SK-N-SH treated with all-trans-retinoic acid at 6 μM for 48 hours (cell line): ENCODE data around the gene LYRM1.
"Not testable (repeated sequence)": the region's sequence is repeated elsewhere in the genome, so short reads cannot be mapped to it uniquely, and the experiment has no call there.

Experiments used
- ATAC-seq: fragments of 200-7000 bp; cut with Tn5 transposase; 3 replicates; pipeline ENCODE4 v1.9.1; 2020; ENCODE audit warnings: mild to moderate bottlenecking, moderate library complexity
- CSDC2 ChIP-seq: fragments of 250-450 bp; sonication (Bioruptor Pico); IDR thresholded peaks from 2 replicates; pipeline ENCODE4 v1.5.0; 2020; ENCODE audit warnings: mild to moderate bottlenecking, moderate library complexity
- ESRRG ChIP-seq: fragments of 250-450 bp; sonication (Bioruptor Pico); IDR thresholded peaks from 2 replicates; pipeline ENCODE4 v1.6.1; 2021; ENCODE audit warnings: mild to moderate bottlenecking
- GLIS3 ChIP-seq: fragments of 250-450 bp; sonication (Bioruptor Pico); IDR thresholded peaks from 2 replicates; pipeline ENCODE4 v1.5.0; 2020; ENCODE audit warnings: mild to moderate bottlenecking, moderate library complexity
- OSR1 ChIP-seq: fragments of 250-450 bp; sonication (Bioruptor Pico); IDR thresholded peaks from 2 replicates; pipeline ENCODE4 v1.8.0; 2022; ENCODE audit warnings: moderate library complexity, mild to moderate bottlenecking, inconsistent platforms
- PPARA ChIP-seq: fragments of 250-450 bp; sonication (Bioruptor Pico); IDR thresholded peaks from 2 replicates; pipeline ENCODE4 v1.5.0; 2020; ENCODE audit warnings: mild to moderate bottlenecking, borderline replicate concordance
- RARB ChIP-seq: fragments of 250-450 bp; sonication (Bioruptor Pico); IDR thresholded peaks from 2 replicates; pipeline ENCODE4 v1.8.0; 2021; ENCODE audit warnings: mild to moderate bottlenecking, moderate library complexity
- SNAI2 ChIP-seq: fragments of 250-450 bp; sonication (Bioruptor Pico); IDR thresholded peaks from 2 replicates; pipeline ENCODE4 v1.5.0; 2020; ENCODE audit warnings: mild to moderate bottlenecking, moderate library complexity
- TCF4 ChIP-seq: fragments of 250-450 bp; sonication (Bioruptor Pico); IDR thresholded peaks from 2 replicates; pipeline ENCODE4 v1.8.0; 2021; ENCODE audit warnings: mild to moderate bottlenecking, moderate library complexity, borderline replicate concordance
- TOX ChIP-seq: fragments of 250-450 bp; sonication (Bioruptor Pico); IDR thresholded peaks from 2 replicates; pipeline ENCODE4 v1.8.0; 2021; ENCODE audit warnings: mild to moderate bottlenecking, moderate library complexity, borderline replicate concordance
- ZFP3 ChIP-seq: fragments of 250-450 bp; sonication (Bioruptor Pico); IDR thresholded peaks from 2 replicates; pipeline ENCODE4 v1.5.0; 2020; ENCODE audit warnings: mild to moderate bottlenecking, moderate library complexity
- ZNF70 ChIP-seq: fragments of 450-650 bp; formaldehyde crosslinking; IDR thresholded peaks from 2 replicates; pipeline ENCODE4 v1.5.0; 2020; ENCODE audit warnings: mild to moderate bottlenecking, moderate library complexity
- TF ChIP-seq, protein P1 (sequence below): fragments of 250-450 bp; sonication (Bioruptor Pico); IDR thresholded peaks from 2 replicates; pipeline ENCODE4 v1.5.1; 2020; ENCODE audit warnings: low read depth, mild to moderate bottlenecking, moderate library complexity
- TF ChIP-seq, protein P2 (sequence below): fragments of 250-450 bp; sonication (Bioruptor Pico); IDR thresholded peaks from 2 replicates; pipeline ENCODE4 v1.8.0; 2020; ENCODE audit warnings: mild to moderate bottlenecking, moderate library complexity, borderline replicate concordance
- TF ChIP-seq, protein P3 (sequence below): fragments of 250-450 bp; sonication (Bioruptor Pico); IDR thresholded peaks from 2 replicates; pipeline ENCODE4 v1.8.0; 2021; ENCODE audit warnings: low read depth, mild to moderate bottlenecking, moderate library complexity, borderline replicate concordance
- TF ChIP-seq, protein P4 (sequence below): fragments of 250-450 bp; sonication (Bioruptor Pico); IDR thresholded peaks from 2 replicates; pipeline ENCODE4 v1.5.1; 2021; ENCODE audit warnings: mild to moderate bottlenecking, moderate library complexity

LYRM1 gene

DNA sequence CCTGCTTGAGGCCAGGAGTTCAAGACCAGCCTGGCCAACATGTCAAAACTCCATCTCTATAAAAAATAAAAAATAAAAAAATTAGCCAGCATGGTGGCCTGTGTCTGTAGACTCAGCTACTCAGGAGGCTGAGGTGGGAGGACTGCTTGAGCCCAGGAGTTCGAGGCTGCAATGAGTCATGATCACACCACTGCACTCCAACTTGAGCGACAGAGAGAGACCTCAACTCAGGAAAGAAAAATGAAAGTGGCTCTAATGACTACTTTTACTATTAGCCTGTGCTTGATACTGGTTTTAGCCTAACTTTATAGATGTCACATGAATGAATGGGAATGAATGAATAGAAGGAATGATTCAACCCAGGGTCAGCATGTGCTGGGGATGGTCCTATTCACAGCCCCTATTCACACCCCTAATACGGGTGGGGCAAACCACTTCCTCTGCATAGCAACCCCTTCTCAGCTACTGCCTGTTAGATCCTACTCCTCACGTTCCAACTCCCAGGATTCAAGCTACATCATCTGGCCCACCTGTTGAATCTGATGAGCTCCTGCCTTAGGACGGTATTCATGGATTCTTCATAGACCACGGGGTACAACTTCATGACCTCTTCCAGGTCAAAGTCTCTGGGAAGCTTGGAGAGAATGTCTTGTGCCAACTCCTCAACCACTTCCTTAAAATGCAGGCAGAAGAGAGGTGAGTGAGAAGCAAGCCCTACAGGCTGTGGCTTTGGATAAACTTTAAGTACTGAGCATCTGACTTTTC, 40.5 kb downstream of the LYRM1 start (continued):
- no peak for TF ChIP-seq GLIS3 (CRISPR knock-in tag)

DNA sequence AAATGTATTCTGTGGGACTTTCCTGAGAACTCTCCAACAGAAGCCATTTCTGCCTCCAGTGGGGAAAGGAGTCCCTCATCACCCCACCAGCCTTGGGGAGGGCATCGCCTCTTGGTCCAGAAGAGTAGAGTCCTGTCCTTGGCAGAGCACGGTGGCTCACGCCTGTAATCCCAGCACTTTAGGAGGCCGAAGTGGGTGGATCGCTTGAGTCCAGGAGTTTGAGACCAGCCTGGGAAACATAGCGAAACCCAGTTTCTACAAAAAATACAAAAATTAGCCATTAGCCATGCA, 41.0 kb downstream of the LYRM1 start:
- no peak for ATAC-seq
- no peak for TF ChIP-seq CSDC2
- TF ChIP-seq TOX: no peak
- TF ChIP-seq, protein P1, sequence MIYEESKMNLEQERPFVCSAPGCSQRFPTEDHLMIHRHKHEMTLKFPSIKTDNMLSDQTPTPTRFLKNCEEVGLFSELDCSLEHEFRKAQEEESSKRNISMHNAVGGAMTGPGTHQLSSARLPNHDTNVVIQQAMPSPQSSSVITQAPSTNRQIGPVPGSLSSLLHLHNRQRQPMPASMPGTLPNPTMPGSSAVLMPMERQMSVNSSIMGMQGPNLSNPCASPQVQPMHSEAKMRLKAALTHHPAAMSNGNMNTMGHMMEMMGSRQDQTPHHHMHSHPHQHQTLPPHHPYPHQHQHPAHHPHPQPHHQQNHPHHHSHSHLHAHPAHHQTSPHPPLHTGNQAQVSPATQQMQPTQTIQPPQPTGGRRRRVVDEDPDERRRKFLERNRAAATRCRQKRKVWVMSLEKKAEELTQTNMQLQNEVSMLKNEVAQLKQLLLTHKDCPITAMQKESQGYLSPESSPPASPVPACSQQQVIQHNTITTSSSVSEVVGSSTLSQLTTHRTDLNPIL: no peak
- TF ChIP-seq ESRRG (CRISPR knock-in tag): no peak
- TF ChIP-seq PPARA (CRISPR knock-in tag): no peak
- no peak for TF ChIP-seq ZNF70

DNA sequence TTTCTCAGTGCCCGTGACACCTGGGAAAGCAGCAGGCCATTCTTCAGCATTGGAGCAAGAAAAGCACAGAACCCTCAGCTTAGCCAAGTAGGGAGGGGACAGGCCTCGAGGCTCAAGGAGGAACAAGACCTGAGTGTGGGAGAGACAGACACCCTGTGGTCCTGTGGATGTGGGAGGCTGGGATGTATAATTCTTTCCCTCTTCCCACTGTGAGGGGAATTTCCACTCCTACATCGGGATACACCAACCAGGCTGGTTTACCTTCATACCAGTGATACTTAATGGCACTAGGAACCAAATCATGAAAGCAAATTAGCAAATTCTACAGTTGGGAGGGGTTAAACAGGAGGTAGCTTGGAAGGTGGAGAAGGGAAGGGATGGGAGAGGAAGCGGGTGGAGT, 41.7 kb downstream of the LYRM1 start:
- no peak for TF ChIP-seq TOX
- TF ChIP-seq, protein P2, sequence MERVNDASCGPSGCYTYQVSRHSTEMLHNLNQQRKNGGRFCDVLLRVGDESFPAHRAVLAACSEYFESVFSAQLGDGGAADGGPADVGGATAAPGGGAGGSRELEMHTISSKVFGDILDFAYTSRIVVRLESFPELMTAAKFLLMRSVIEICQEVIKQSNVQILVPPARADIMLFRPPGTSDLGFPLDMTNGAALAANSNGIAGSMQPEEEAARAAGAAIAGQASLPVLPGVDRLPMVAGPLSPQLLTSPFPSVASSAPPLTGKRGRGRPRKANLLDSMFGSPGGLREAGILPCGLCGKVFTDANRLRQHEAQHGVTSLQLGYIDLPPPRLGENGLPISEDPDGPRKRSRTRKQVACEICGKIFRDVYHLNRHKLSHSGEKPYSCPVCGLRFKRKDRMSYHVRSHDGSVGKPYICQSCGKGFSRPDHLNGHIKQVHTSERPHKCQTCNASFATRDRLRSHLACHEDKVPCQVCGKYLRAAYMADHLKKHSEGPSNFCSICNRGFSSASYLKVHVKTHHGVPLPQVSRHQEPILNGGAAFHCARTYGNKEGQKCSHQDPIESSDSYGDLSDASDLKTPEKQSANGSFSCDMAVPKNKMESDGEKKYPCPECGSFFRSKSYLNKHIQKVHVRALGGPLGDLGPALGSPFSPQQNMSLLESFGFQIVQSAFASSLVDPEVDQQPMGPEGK (CRISPR knock-in tag): no peak
- TF ChIP-seq, protein P3, sequence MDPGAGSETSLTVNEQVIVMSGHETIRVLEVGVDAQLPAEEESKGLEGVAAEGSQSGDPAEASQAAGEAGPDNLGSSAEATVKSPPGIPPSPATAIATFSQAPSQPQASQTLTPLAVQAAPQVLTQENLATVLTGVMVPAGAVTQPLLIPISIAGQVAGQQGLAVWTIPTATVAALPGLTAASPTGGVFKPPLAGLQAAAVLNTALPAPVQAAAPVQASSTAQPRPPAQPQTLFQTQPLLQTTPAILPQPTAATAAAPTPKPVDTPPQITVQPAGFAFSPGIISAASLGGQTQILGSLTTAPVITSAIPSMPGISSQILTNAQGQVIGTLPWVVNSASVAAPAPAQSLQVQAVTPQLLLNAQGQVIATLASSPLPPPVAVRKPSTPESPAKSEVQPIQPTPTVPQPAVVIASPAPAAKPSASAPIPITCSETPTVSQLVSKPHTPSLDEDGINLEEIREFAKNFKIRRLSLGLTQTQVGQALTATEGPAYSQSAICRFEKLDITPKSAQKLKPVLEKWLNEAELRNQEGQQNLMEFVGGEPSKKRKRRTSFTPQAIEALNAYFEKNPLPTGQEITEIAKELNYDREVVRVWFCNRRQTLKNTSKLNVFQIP (CRISPR knock-in tag): no peak
- no peak for TF ChIP-seq ZFP3 (CRISPR knock-in tag)
- TF ChIP-seq, protein P1: no peak
- no peak for ATAC-seq

DNA sequence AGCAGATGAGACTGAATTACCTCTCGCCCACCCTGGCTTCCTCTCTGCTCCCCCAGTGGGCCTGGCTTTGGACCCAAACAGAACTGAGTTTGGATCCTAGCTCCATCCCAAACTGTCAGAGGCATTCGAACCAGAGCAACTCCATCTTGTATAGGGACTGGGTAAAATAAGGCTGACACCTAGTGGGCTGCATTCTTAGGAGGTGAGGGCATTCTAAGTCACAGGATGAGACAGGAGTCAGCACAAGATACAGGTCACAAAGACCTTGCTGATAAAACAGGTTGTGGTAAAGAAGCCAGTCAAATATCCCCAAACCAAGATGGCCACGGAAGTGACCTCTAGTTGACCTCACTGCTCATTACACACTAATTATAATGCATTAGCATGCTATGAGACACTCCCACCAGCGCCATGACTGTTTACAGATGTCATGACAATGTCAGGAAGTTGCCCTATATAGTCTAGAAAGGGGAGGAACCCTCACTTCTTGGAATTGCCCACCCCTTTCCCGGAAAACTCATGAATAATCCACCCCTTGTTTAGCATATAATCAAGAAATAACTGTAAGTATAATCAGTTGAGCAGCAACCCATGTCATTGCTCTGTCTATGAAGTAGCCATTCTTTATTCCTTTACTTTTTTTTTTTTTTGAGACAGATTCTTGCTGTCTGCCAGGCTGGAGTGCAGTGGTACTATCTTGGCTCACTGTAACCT, 44.4 kb downstream of the LYRM1 start:
- TF ChIP-seq ZFP3 (CRISPR knock-in tag) (peak; percentile 60; the same call in 1 of the 2 replicates), CSDC2 (peak; percentile 82), SNAI2 (CRISPR knock-in tag) (no peak)
- ATAC-seq: peak; percentile 38; the same call in 1 of the 3 replicates

DNA sequence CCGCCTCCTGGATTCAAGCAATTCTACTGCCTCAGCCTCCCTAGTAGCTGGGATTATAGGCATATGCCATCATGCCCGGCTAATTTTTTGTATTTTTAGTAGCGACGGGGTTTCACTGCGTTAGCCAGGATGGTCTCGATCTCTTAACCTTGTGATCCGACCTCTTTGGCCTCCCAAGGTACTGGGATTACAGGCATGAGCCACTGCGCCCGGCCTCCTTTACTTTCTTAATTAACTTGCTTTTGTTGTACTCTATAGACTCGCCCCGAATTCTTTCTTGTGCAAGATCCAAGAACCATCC, 45.0 kb downstream of the LYRM1 start:
- not testable (repeated sequence) for ATAC-seq

DNA sequence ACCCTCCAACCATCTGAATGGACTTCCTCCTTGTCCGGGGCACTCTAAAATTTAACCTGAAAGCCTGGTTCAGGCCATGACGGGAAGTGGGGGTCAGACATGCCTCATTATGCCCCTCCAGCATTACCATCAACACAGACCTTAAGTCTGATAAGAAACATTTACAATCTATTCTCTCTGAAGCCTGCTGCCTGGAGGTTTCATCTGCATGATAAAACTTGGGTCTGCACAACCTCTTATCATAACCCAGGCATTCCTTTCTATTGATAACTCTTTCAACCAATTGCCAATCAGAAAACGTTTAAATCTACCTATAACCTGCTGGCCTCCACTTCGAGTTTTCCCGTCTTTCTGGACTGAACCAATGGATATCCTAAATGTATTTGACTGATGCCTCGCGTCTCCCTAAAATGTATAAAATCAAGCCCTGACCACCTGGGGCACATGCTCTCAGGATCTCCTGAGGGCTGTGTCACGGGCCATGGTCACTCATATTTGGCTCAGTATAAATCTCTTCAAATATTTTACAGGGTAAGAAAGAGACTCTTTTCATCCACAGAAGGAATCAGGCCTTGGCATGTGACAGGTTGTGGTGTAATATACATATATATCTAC, 45.6 kb downstream of the LYRM1 start:
- TF ChIP-seq, protein P4, sequence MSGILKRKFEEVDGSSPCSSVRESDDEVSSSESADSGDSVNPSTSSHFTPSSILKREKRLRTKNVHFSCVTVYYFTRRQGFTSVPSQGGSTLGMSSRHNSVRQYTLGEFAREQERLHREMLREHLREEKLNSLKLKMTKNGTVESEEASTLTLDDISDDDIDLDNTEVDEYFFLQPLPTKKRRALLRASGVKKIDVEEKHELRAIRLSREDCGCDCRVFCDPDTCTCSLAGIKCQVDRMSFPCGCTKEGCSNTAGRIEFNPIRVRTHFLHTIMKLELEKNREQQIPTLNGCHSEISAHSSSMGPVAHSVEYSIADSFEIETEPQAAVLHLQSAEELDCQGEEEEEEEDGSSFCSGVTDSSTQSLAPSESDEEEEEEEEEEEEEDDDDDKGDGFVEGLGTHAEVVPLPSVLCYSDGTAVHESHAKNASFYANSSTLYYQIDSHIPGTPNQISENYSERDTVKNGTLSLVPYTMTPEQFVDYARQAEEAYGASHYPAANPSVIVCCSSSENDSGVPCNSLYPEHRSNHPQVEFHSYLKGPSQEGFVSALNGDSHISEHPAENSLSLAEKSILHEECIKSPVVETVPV (CRISPR knock-in tag): no peak
- TF ChIP-seq OSR1 (CRISPR knock-in tag) (no peak), TCF4 (no peak), RARB (CRISPR knock-in tag) (no peak), TOX (no peak)
- TF ChIP-seq, protein P2 (CRISPR knock-in tag): no peak
- no peak for ATAC-seq
